ENCODE measurements around the gene ANO1. TPM values are rescaled to one million over a fixed set of nuclear protein-coding genes. Genes with fewer than 3 reads are reported as not detected.

ANO1 gene
- polyA plus RNA-seq, 2 of the 4 experiments (the other 2 are of a cell fraction), result 0.27 to 0.44 TPM

GRCh38 chr11:70155386-70155785, 77.3 kb downstream of the ANO1 start:
- FAIRE-seq (no peak), DNase-seq (ENCODE audit: low read depth in 1 of 2, low spot score in 1 of 2) (no peak)

GRCh38 chr11:70156291-70157037, 78.3 kb downstream of the ANO1 start:
- no peak for TF ChIP-seq RFX5 (IDR thresholded peaks at IDR 0.05)
- TF ChIP-seq E2F6 (IDR thresholded peaks at IDR 0.05; ENCODE audit: borderline replicate concordance, low read depth), result no peak
- TF ChIP-seq HOXA7 (CRISPR knock-in tag; IDR thresholded peaks at IDR 0.05), result no peak
- no peak for TF ChIP-seq FOSB (CRISPR knock-in tag; IDR thresholded peaks at IDR 0.05)
- TF ChIP-seq RARB (CRISPR knock-in tag; IDR thresholded peaks at IDR 0.05), result no peak
- TF ChIP-seq ZSCAN20 (CRISPR knock-in tag; IDR thresholded peaks at IDR 0.05), result no peak
- TF ChIP-seq ATOH8 (CRISPR knock-in tag; IDR thresholded peaks at IDR 0.05; ENCODE audit: low read depth), result no peak
- TF ChIP-seq KDM5A (IDR thresholded peaks at IDR 0.05), result no peak
- no peak for TF ChIP-seq PBX3 (IDR thresholded peaks at IDR 0.05)
- no peak for TF ChIP-seq MYC (IDR thresholded peaks at IDR 0.05; ENCODE audit: borderline replicate concordance, low read length)
- TF ChIP-seq RCOR1 (IDR thresholded peaks at IDR 0.05; ENCODE audit: low read depth, low read length), result no peak
- no peak for TF ChIP-seq CHD4 (IDR thresholded peaks at IDR 0.05; ENCODE audit: borderline replicate concordance)
- TF ChIP-seq TP53 (CRISPR knock-in tag; IDR thresholded peaks at IDR 0.05), result no peak
- no peak for TF ChIP-seq ZNF302 (CRISPR knock-in tag; IDR thresholded peaks at IDR 0.05)
- TF ChIP-seq ZC3H11A (IDR thresholded peaks at IDR 0.05), result no peak
- TF ChIP-seq PHF8 (IDR thresholded peaks at IDR 0.05; ENCODE audit: borderline replicate concordance, low read depth), result no peak
- TF ChIP-seq JUNB (IDR thresholded peaks at IDR 0.05), result no peak
- TF ChIP-seq HEYL (CRISPR knock-in tag; IDR thresholded peaks at IDR 0.05), result no peak
- TF ChIP-seq CTCF (IDR thresholded peaks at IDR 0.05), result no peak
- TF ChIP-seq ESRRA (IDR thresholded peaks at IDR 0.05; ENCODE audit: borderline replicate concordance, low read length), result no peak
- ATAC-seq (no peak), DNase-seq (ENCODE audit: low read depth in 1 of 2, low spot score in 1 of 2) (no peak), FAIRE-seq (no peak)
- ChIA-PET POLR2A (no interaction called here), CTCF (interaction anchor here (0.7 to 1.3 kb wide), 6 partner anchors 15 to 238 kb away, joined by 3 to 4 read pairs (median 3); no protein-coding TSS in a partner anchor)
- no peak overlapping the region for H3K4me3 ChIP-seq
- H3K4me1 ChIP-seq, result peaks cover 27% of the 10 kb centered on the region
- WGBS (ENCODE audit: missing lambda C conversion rate), result 85% methylated on average over 18 of the region's 18 CpGs
- no peak overlapping the region for H3K4me2 ChIP-seq
- no peak overlapping the region for H3K27ac ChIP-seq
- H3K9me3 ChIP-seq, result no peaks in the 10 kb centered on the region

More at GRCh38 chr11:70155386-70155785, 77.3 kb downstream of the ANO1 start:
- POLR2A ChIA-PET, result no interaction called here
- peaks cover 21% of the 10 kb centered on the region for H3K4me1 ChIP-seq
- H3K9me3 ChIP-seq, result no peaks in the 10 kb centered on the region
- no peak for TF ChIP-seq EHF (CRISPR knock-in tag; IDR thresholded peaks at IDR 0.05)
- no peak for TF ChIP-seq BHLHE40 (IDR thresholded peaks at IDR 0.05; ENCODE audit: low read depth, low read length)
- no peak for TF ChIP-seq PHF8 (IDR thresholded peaks at IDR 0.05; ENCODE audit: borderline replicate concordance, low read depth)
- TF ChIP-seq CBX8 (IDR thresholded peaks at IDR 0.05), result no peak
- TF ChIP-seq ZSCAN20 (CRISPR knock-in tag; IDR thresholded peaks at IDR 0.05), result no peak
- no peak for TF ChIP-seq SREBF2 (IDR thresholded peaks at IDR 0.05)
- no peak for TF ChIP-seq TFCP2L1 (CRISPR knock-in tag; IDR thresholded peaks at IDR 0.05)
- TF ChIP-seq EP300 (IDR thresholded peaks at IDR 0.05), result no peak
- no peak for TF ChIP-seq FOSL2 (IDR thresholded peaks at IDR 0.05)
- no peak for TF ChIP-seq FOSL2 (CRISPR knock-in tag; IDR thresholded peaks at IDR 0.05)
- no peak for TF ChIP-seq ZC3H11A (IDR thresholded peaks at IDR 0.05)
- no peak for TF ChIP-seq E2F6 (IDR thresholded peaks at IDR 0.05; ENCODE audit: borderline replicate concordance, low read depth)
- TF ChIP-seq MAFK (IDR thresholded peaks at IDR 0.05; ENCODE audit: partially characterized antibody), result no peak
- TF ChIP-seq ZNF302 (CRISPR knock-in tag; IDR thresholded peaks at IDR 0.05), result no peak
- no peak for TF ChIP-seq SMC3 (IDR thresholded peaks at IDR 0.05)
- TF ChIP-seq FOSB (CRISPR knock-in tag; IDR thresholded peaks at IDR 0.05), result no peak
- no peak for TF ChIP-seq MAX (IDR thresholded peaks at IDR 0.05)
- no peak for TF ChIP-seq NFE2L2 (conservative IDR thresholded peaks at IDR 0.05; ENCODE audit: low read length)
- no peak for TF ChIP-seq ELK1 (IDR thresholded peaks at IDR 0.05; ENCODE audit: low read depth, low read length)
- 86% methylated on average over 14 of the region's 14 CpGs for WGBS (ENCODE audit: missing lambda C conversion rate)
- no peak overlapping the region for H3K4me3 ChIP-seq
- ATAC-seq, result no peak
- H3K4me2 ChIP-seq, result no peak overlapping the region
- CTCF ChIA-PET, result interaction anchor here (0.8 to 1.6 kb wide), 3 partner anchors 12 to 246 kb away, joined by 3 to 4 read pairs (median 3); no protein-coding TSS in a partner anchor
- H3K27ac ChIP-seq, result no peak overlapping the region

Measured in A549 (cell line).